Measurements from ENCODE around the gene KCND1. TPM values are rescaled to one million over a fixed set of nuclear protein-coding genes. Genes with fewer than 3 reads are reported as not detected.

KCND1 gene
- total and polyA plus RNA-seq, 2 experiments from 2014 or later: 2.7 to 5.6 TPM

GRCh38 chrX:48957827-48958634, 13.6 kb downstream of the KCND1 start (continued):
- TF ChIP-seq REST (IDR thresholded peaks at IDR 0.05; ENCODE audit: unreplicated experiment) (no peak), ZNF462 (CRISPR knock-in tag; IDR thresholded peaks at IDR 0.05) (no peak), JUNB (IDR thresholded peaks at IDR 0.05; ENCODE audit: unreplicated experiment) (no peak), ETS1 (IDR thresholded peaks at IDR 0.05) (peak; percentile 48; the same call in 1 of the 2 replicates), ZNF114 (CRISPR knock-in tag; IDR thresholded peaks at IDR 0.05) (no peak), ZNF331 (CRISPR knock-in tag; IDR thresholded peaks at IDR 0.05; ENCODE audit: low read depth) (no peak)
